GM18508 (cell line): ENCODE data around the gene CAMKK1.
"Not testable (repeated sequence)": the region's sequence is repeated elsewhere in the genome, so short reads cannot be mapped to it uniquely, and the experiment has no call there.

Source experiments
- ATAC-seq: cut with Tn5 transposase; IDR thresholded peaks from one replicate; pipeline ENCODE4 v1.9.1; 2021; ENCODE audit warnings: moderate number of reproducible peaks; ENCODE audit not compliant: insufficient read depth, unreplicated experiment

CAMKK1 gene

DNA sequence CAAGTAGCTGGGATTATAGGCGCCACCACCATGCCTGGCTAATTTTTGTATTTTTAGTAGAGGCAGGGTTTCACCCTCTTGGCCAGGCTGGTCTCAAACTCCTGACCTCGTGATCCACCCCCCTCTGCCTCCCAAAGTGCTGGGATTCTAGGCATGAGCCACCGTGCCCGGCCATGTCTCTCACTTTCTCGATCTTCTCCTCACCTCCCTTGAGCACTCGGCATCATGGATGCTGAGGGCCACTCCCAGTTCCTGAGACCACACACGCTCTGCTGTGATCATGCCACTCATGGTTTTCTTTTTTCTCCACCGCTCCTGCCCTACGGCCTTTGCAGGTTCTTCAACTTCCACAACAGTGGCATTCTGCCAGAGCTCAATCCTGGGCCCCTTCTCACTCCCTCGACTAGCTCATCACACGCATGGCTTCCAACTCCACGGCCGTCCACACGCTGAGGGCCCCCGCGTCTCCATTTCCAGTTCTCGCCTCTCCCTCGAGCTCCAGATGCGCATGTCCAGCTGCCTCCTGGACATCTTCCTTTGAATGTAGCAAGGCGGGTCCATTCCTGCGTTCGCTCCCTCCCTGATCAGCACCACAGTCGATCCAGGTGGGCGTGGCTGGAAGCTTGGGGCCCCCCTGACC lies 41.3 kb downstream of the CAMKK1 start:
- no peak for ATAC-seq

DNA sequence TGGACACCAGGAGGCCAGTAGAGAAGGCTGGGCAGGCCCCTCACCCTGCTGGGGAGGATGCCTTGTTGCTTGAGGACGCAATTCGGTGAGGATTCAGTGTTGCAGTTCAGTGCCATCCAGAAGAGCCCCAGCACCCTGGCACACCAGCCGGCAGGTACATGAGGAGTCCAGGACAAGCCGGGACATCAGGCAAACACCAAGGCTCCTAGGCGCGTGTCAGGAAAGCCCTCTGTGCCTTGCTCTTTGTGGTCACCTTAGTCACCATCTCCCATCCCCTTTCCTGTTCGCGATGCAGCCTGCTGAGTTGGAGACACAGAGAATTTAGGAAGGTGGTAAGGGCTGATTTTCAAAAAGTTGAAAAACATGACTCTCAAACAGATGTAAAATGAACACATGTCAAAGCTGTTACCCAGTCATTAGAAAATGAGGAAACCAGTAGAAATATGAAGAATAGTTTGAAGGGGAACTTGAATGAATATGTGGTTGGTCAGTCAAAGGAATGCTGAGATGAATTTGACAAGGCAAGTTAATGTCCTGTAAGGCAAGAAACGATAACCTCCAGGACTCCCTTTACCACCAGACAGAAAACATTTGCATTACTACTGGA lies 44.5 kb downstream of the CAMKK1 start:
- ATAC-seq: no peak

DNA sequence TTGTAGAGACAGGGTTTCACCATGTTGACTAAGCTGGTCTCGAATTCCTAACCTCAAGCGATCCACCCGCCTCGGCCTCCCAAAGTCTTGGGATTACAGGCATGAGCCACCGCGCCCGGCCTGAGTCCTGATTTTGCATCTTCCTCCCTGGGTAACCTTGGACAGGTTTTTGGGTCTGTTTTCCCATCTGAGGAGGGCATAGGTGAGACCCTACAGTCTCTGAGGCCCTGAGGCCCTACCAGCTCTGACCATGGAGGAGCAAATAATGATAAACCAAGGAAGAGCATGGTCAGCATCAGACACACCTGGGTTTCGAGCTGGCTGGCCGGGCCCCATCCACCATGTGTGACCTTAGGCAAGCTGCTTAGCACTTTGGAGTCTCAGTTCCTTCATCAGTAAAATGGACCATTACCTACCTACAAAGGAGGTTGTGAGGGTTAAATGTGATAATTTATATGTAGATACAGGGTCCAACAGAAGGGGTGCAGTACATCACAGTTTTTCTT lies 45.6 kb downstream of the CAMKK1 start:
- ATAC-seq: no peak

DNA sequence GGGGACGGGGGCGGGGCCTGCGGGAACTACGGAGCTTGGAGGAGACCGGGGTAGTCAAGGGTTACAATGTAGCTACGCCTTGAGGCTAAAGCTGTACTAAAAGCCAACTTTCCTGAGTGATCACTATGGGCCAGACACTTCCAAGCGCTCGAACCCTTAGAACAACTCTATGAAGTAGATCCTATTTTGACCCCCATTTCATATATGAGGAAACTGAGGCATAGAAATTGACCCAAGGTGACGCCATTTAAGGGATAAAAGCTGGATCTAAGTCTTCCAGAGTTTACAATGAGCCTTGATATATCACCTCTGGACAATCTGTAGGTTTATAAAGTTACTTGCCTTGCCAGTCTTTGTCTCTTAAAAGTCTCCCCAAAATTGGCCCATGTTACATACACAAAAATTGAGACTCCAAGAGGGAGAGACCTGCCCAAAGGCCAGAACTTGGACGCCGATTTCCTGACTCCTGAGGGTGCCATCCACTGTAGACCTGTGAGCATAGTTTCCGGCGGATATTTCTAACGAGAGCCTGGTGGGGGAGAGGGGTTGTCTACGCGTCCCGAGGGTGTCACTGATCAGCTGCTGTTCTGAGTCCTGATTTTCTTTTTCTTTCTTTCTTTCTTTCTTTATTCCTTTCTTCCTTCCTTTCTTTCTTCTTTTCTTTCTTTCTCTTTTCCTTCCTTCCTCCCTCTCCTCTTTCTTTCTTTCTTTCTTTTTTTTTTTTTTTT lies 46.3 kb downstream of the CAMKK1 start:
- no peak for ATAC-seq

DNA sequence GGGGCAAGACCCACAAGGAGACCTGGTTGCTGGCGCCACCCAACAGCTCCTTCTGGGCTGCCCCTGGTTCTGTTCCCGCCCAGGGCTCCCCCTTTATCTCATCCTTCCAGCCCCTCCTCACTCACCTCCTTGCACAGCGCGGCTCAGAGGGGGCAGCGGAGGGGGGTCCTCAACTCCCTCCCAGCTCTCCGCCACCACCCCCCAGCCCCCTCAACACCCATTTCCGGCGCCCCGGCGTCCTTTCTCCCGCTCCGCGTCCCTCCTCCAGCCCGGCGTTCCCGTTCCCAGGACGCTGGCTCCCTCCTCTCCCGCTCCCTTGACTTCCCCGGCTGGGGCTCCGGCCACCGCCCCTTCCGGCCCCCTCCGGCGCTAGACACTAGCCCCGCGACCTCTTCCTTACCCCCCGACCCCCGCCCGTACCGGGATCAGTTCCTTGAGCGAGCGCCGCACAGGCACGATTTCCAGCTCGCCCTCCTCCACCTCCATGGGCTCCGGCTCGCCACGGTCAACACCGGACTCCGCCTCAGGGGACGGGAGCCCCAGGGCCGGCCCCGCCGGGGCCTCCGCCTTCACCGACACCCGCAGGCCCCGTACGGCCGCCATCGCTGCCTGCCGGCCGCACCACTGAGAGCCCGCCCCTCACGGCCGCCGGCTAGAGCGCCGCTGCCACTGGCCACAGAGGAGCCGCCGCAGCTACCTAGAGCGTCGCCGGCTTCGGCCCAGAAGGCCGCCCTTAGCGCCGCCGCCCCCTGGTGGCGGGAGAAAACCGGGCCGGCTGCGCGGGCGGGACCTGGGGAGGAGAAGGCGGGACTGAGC lies 47.0 kb downstream of the CAMKK1 start, which contains the start of gene NCBP3:
Gene NCBP3 (minus strand): TSS at position 626 of the 816 bp plus-strand sequence. CDS start 23 bp downstream, at position 603.
- no peak for ATAC-seq

DNA sequence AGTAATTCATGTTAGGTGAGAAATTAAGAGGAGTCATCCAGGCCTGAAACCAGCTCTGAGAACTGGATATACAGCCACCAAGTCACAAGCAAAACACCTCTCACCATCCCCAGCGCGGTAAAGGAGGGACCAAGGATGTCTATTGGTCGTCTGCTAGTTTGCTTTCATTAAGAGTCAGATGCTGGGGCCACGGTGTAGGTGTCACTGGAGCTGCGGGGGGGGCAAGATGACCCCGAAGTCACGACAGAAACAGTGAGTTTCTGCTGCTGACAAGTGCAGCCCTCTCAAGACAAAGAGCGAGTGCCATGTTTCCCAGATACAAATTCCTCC lies 47.6 kb downstream of the CAMKK1 start:
- no peak for ATAC-seq

DNA sequence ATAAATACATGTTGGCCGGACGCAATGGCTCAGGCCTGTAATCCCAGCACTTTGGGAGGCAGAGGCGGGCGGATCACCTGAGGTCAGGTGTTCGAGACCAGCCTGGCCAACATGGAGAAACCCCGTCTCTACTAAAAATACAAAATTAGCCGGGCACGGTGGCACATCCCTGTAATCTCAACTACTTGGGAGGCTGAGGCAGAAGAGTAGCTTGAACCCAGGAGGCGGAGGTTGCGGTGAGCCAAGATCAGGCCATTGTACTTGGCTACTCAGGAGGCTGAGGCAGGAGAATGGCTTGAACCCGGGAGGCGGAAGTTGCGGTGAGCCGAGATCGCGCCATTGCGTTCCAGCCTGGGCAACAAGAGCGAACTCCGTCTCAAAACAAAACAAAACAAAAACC lies 48.3 kb downstream of the CAMKK1 start:
- ATAC-seq: not testable (repeated sequence)

DNA sequence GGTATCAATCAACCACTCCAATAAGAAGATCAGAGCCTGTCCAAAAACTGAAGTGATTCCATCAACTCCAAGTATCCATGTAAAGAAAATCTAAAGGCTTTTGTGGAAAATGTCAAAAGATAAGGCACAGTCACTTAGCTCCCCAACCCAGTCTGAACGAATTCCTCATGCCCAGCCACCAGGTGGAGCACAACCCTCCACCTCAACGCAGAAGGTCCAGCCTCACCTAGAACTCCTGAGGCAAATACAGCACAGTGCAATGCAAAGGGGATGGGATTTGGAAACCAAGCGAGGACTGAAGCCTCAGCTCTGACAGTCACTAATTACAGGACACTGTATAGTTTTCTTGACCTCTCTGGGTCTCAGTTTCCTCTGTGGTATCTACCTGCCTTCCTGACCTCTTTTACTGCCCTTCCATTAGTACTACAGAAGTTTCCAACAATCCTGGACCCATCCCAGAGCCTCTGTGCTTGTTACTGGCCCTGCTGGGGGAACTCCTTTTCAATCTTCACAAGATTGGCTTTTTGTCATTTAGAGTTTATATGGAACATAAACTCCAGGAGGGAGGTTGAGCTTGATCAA lies 48.8 kb downstream of the CAMKK1 start:
- ATAC-seq: no peak

DNA sequence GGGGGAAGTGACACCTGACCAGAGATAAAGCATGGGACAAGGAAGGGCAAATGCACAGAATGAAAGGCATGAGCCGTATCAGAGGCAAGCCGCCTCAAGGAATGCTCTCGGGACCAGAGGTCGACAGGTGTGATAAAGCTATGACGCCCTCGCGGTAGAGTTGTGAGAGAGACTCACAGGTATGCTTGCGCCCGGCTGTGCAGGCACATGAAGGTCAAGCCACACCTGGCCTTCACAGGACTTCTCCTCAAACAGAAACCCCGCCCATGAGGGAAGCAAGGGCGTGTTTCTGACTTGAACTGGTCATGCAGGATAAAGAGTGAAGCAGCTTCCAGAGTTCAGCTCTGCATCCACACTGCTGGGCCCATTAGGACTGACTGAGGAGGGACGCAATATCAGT lies 54.6 kb downstream of the CAMKK1 start:
- no peak for ATAC-seq

DNA sequence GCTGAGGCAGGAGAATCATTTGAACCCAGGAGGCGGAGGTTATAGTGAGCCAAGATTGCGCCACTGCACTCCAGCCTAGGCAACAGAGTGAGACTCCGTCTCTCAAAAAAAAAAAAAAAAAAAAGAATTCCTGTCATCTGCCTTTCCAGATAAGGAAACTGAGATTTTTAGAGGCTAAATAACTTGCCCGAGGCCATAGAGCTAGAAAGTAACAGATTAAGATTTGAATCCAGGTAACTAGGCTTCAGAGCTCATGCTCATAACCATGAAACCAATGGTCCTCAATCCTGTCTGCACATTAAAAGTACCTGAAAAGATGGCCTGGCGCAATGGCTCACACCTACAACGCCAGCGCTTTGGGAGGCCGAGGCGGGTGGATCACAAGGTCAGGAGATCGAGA lies 56.3 kb downstream of the CAMKK1 start:
- no peak for ATAC-seq

DNA sequence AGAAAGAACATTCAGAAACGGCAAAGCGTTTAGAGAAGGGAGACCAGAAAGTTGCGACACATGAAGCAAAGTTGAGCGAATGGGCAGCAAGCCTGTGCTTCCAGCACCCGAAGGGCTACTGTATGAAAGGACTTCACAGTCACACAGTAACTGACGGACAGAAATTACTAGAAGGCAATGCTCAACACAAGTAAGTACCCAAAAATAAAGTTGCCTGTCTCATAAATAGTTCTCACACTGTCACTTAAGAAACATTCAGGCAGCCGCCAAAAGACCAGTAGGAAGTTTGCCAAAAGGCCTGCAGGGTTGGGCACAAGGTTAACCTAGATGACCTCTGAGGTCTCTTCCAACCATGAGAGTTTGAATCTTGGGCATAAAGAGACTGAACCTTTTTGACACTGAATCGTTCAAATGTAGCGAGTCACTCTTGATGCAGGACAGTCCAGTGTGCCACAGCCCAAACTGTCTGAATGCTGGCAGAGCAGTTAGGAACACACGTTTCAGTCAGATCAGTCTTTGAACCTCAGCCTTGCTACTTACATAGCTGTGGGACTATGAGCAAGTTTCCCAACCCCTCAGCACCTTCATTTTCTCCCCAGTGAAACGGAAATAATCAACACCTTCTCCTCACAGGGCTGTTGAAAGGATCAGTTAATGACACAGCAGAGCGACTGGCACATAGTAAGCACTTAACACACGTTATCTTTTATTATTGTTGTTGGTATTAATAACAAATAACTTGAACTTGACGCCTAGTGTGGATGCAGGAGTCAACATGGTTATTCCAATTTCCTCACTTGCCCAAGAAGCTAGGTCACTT lies 57.2 kb downstream of the CAMKK1 start:
- ATAC-seq: no peak

DNA sequence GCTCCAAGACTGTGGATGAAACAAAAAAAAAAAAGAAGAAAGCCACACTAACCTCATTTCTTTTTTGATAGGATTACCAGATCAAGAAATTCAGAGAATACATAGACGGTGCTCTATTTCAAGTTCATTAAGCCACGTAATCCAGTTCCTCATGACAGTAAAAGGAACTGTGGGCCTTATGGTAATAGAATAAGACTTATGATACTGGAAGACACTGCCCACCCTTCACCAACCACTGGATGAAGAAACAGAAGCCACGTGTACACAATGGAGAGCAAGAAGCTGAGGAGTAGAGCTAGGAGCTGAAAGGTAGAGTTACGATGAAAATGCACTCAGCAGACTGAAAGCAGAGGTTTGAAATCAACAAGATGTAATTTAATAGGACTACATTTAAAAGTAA lies 58.0 kb downstream of the CAMKK1 start:
- no peak for ATAC-seq

DNA sequence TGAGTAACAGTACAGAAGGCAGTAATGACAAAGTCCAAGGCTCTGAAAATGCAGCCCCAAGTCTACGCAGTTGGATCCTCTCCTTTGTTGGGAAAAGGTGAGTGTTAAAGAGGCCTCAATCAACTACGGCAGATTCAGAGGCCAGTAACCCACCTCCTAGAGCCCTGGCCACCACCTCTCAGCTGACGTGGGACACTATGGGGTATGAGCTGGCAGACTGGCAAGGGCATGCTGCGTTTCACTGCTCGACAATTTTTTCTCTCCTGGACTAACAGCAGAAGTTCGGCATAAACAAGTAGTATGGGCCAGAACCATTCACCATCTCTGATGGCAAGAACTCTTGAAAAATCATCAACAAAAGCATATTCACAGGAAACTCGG lies 64.0 kb downstream of the CAMKK1 start:
- ATAC-seq: no peak

DNA sequence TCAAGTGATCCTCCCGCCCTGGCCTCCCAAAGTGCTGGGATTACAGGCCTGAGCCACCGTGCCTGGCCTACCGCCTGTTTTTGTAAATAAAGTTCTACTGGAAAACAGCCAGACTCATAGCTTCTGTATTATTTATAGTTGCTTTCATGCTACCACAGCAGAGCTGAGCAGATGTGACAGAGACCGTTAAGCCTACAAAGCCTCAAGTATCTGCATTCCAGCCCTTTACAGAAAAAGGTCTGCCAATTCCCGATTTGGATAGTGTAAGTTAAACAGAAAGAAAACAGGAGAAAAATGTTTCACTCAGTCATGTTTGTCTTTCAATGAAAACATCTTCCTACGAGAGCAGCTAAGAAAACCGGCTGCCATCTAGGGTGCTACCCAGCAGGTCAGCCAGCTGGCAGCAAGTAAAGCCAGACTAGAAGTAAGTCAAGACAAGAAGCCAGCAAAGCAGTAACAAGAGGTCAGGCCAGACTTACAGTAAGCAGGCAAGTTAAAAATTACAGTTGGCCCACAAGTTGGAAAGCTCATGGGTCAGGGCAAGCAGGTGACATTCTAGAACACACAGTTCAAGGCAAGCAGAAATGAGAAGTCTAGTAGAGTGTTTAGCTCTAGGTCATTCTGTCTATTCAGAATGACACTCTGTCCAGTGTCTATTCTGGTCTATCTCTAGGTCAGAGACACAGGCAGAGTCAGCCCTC lies 64.6 kb downstream of the CAMKK1 start:
- no peak for ATAC-seq

DNA sequence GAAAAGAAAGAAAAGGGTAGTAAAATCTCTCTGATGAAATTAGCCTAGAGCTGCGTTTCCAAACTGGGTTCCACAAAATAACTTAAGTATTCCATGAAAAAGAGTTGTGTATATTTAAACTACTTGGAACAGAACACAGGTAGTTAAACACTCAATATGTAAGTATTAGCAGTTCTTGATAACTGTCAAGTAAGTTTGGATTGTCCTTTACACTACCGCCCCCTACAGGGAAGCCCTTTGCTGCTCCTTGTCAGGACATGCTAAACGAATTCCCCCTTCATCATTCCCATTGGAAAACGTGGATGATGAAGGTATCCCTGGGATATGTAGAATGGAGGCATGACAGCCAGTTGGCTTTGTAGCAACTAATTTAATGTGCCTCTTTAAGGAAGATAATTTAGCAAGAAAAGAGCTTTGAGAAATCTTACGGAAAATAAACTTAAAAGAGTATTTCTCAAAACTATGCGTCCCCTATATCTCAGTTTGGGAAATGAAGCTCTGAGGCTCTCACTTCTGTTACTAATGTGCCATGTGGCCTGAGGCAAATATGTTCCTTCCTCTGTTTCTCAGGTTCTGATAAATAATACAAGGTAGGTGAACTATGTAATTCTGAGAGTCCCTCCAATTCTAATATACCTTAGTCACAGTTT lies 65.6 kb downstream of the CAMKK1 start:
- ATAC-seq: no peak

DNA sequence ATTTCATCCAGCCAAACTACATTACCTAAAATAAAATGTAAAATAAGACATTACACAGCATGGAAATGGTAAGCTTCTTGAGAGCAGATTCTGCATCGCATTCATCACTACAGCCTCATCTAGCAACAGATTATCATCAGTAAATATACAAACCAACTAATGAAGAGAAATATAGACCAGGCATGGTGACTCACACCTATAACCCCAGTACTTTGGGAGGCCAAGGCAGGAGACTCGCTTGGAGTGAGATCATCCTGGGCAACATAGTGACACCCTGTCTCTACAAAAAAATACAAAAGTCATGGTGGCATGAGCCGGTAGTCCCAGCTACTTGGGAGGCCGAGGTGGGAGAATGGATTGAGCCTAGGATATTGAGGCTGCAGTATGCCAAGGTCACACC lies 66.7 kb downstream of the CAMKK1 start:
- ATAC-seq: no peak

DNA sequence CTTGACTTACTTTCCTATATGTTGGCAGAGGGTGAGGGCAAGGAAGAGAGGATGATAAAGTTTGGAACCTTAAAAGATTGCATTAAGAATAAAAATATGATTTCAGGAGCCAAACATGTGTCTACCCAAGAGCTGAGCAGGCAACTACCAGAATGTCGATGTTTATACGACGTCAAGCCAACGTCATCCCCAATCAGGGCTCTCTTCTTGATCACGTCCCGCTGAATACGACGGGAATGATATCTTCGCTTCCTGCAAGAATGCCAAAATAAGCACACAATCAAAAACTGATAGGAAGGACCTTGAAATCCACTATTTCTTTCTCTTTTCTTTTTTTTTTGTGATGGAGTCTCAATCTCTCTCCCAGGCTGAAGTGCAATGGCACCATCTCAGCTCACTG lies 71.8 kb downstream of the CAMKK1 start:
- ATAC-seq: no peak

DNA sequence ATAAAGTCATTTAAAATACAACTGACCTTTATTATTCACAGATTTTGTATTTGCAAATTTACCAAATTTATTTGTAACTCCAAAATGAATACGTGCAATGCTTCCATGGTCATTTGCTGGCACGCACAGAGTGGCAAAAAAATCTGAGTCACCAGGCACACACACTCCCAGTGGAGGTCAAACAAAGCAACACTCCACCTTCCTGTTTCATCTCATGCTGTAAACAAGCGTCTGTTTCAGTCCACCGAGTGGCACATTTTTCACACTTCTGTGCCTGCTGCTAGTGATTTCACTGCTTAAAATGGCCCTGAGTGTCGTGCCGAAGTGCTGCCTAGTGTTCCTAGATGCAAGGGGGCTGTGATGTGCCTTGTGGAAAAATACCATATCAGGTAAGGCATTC lies 74.1 kb downstream of the CAMKK1 start:
- ATAC-seq: no peak
